Measurements from ENCODE around the gene COMP.
"Not testable (repeated sequence)": the region's sequence is repeated elsewhere in the genome, so short reads cannot be mapped to it uniquely, and the experiment has no call there.

COMP gene

GRCh38 chr19:18745012-18745735 is 45.9 kb downstream of the COMP start:
- DNase-seq = no peak

GRCh38 chr19:18743784-18744418 is 47.2 kb downstream of the COMP start:
- no peak for DNase-seq

GRCh38 chr19:18742838-18743783 is 48.0 kb downstream of the COMP start:
- no peak for DNase-seq

GRCh38 chr19:18742324-18742723 is 48.8 kb downstream of the COMP start:
- no peak for DNase-seq

GRCh38 chr19:18741124-18742121 is 49.7 kb downstream of the COMP start:
- no peak for DNase-seq

GRCh38 chr19:18738961-18739690 is 52.0 kb downstream of the COMP start:
- DNase-seq = no peak

GRCh38 chr19:18737954-18738351 is 53.2 kb downstream of the COMP start:
- no peak for DNase-seq

- DNase-seq = no peak
Observed at GRCh38 chr19:18737337-18737953, 53.7 kb downstream of the COMP start.

- no peak for DNase-seq
Observed at GRCh38 chr19:18736415-18737336, 54.4 kb downstream of the COMP start.

GRCh38 chr19:18735752-18736151 is 55.4 kb downstream of the COMP start:
- no peak for DNase-seq

GRCh38 chr19:18735324-18735723 is 55.8 kb downstream of the COMP start:
- no peak for DNase-seq

- DNase-seq = not testable (repeated sequence)
Observed at GRCh38 chr19:18733762-18734332, 57.3 kb downstream of the COMP start.

GRCh38 chr19:18733196-18733647 is 57.9 kb downstream of the COMP start:
- DNase-seq = peak; percentile 45
